HepG2 (cell line): ENCODE data around the gene UST. TPM values are rescaled to one million over a fixed set of nuclear protein-coding genes. Genes with fewer than 3 reads are reported as not detected.

ENCODE experiments used
- ATAC-seq: fragments of 200-7000 bp; cut with Tn5 transposase; 3 replicates; pipeline ENCODE4 v1.9.1; 2020; ENCODE audit warnings: mild to moderate bottlenecking, moderate library complexity
- BruUV-seq: library from RNA; stranded (reverse); fragments of 400-500 nt; replicated peaks from 2 replicates; lab custom pipeline; 2021; lab: Mats Ljungman, UMichigan
- CTCF ChIA-PET: fragments of 300-600 bp; formaldehyde crosslinking; extraction: SDS; loops from one replicate; lab custom pipeline; 2021; ENCODE audit warnings: low total read pairs, inconsistent platforms, low intra/inter-chr PET ratio; lab: Yijun Ruan, JAX
- POLR2A ChIA-PET: fragments of 350-600 bp; sonication (Branson Sonifier 250); formaldehyde crosslinking; loops from one replicate; lab custom pipeline; 2020; ENCODE audit warnings: antibody characterized with exemption, inconsistent platforms; lab: Yijun Ruan, JAX
- DNase-seq: peaks from one replicate; pipeline ENCODE4 v3.0.0-alpha.2; 2015; ENCODE audit warnings: low spot score
- FAIRE-seq: peaks from 3 replicates; lab custom pipeline; 2011; peaks lifted over from hg19 to GRCh38; lab: Jason Lieb, UNC
- H2AFZ ChIP-seq: one replicate; pipeline ENCODE4 v1.6.1; 2011; ENCODE audit warnings: low read length, inconsistent platforms
- H3K27ac ChIP-seq: fragments of 300-600 bp; 3 replicates; pipeline ENCODE4 v1.8.0; 2011; ENCODE audit warnings: mixed run types, mild to moderate bottlenecking, mixed read lengths, low read length, inconsistent platforms; ENCODE audit not compliant: insufficient read depth; ENCODE audit errors: extremely low read length
- H3K27me3 ChIP-seq, 2 experiments: fragments of 200-600 bp in 1 of 2; 2 replicates in 1 of 2; 3 replicates in 1 of 2; pipeline versions ENCODE4 v1.6.0 to v1.8.0; 2011; ENCODE audit warnings: low read length in 2 of 2, mild to moderate bottlenecking in 2 of 2, moderate library complexity in 2 of 2, inconsistent platforms in 1 of 2; ENCODE audit not compliant: insufficient read depth in 2 of 2, control insufficient read depth in 1 of 2
- H3K36me3 ChIP-seq, 2 experiments: fragments of 200-600 bp in 1 of 2; replicated peaks in 1 of 2; 2 replicates in 1 of 2; 3 replicates in 1 of 2; pipeline versions ENCODE4 v1.5.1 to v1.8.0; 2011; ENCODE audit warnings: low read length in 2 of 2, inconsistent platforms in 1 of 2; ENCODE audit not compliant: insufficient read depth in 2 of 2, control insufficient read depth in 1 of 2
- H3K4me1 ChIP-seq: 2 replicates; pipeline ENCODE4 v1.5.1; 2012; ENCODE audit warnings: low read length, inconsistent platforms; ENCODE audit not compliant: insufficient read depth
- H3K4me2 ChIP-seq: 2 replicates; pipeline ENCODE4 v1.6.0; 2011; ENCODE audit warnings: low read depth, low read length, inconsistent platforms
- H3K4me3 ChIP-seq, 3 experiments: fragments of 200-600 bp in 1 of 3; sonication (generic), shearing (Covaris generic) in 1 of 3; replicated peaks in 1 of 3; 2 replicates each; pipeline ENCODE4 v1.5.1; 2011 to 2016; ENCODE audit warnings: low read length in 3 of 3, inconsistent platforms in 2 of 3, low read depth in 2 of 3, mild to moderate bottlenecking in 2 of 3, control low read depth in 1 of 3, mixed read lengths in 1 of 3; ENCODE audit not compliant: insufficient read depth in 1 of 3
- H3K79me2 ChIP-seq: one replicate; pipeline ENCODE4 v1.6.1; 2011; ENCODE audit warnings: low read length, inconsistent platforms; ENCODE audit not compliant: insufficient read depth
- H3K9ac ChIP-seq: 2 replicates; pipeline ENCODE4 v1.6.0; 2011; ENCODE audit warnings: mild to moderate bottlenecking, low read depth, low read length, inconsistent platforms; ENCODE audit not compliant: insufficient read depth
- H3K9me3 ChIP-seq: 2 replicates; pipeline ENCODE4 v1.5.1; 2012; ENCODE audit warnings: mild to moderate bottlenecking, low read length
- H4K20me1 ChIP-seq: 2 replicates; pipeline ENCODE4 v1.6.0; 2011; ENCODE audit warnings: inconsistent platforms, mild to moderate bottlenecking, low read length, moderate library complexity; ENCODE audit not compliant: insufficient read depth
- HNRNPL ChIP-seq: fragments of 200-400 bp; formaldehyde crosslinking; IDR thresholded peaks from 2 replicates; pipeline ENCODE4 v1.6.1; 2017; ENCODE audit warnings: mild to moderate bottlenecking, low read depth, low read length
- KDM5A ChIP-seq: fragments of 200-600 bp; sonication (generic); IDR thresholded peaks from 2 replicates; pipeline ENCODE4 v1.7.0; 2018; ENCODE audit warnings: antibody characterized with exemption, mild to moderate bottlenecking, low read length, borderline replicate concordance
- POLR2A ChIP-seq, 2 experiments: IDR thresholded peaks; 2 replicates each; pipeline ENCODE4 v1.6.1; 2011; ENCODE audit warnings: low read depth in 2 of 2, low read length in 2 of 2, mild to moderate bottlenecking in 1 of 2, moderate library complexity in 1 of 2; ENCODE audit not compliant: insufficient read depth in 1 of 2
- WIZ ChIP-seq: sonication (generic); formaldehyde crosslinking; IDR thresholded peaks from 2 replicates; pipeline ENCODE4 v1.5.1; 2020; ENCODE audit warnings: mild to moderate bottlenecking, missing genetic modification reagents
- ZNF124 ChIP-seq: sonication (generic); formaldehyde crosslinking; IDR thresholded peaks from 2 replicates; pipeline ENCODE4 v1.4.0; 2020; ENCODE audit warnings: missing genetic modification reagents
- ZNF24 ChIP-seq: fragments of 450-650 bp; IDR thresholded peaks from 2 replicates; pipeline ENCODE4 v1.6.1; 2017; ENCODE audit warnings: antibody characterized with exemption, mild to moderate bottlenecking
- WGBS: methylation state at CpG from one replicate; pipeline ENCODE4 v1.1.6; 2017; ENCODE audit warnings: low lambda C conversion rate; 5-methylcytosine and 5-hydroxymethylcytosine counted together
- in situ Hi-C: cut with HindIII; loops from 2 replicates; pipeline ENCODE4 v1.10.0; 2017; ENCODE audit warnings: low pct_unique_long_range_greater_than_20kb; ENCODE audit not compliant: extremely low pct_ligation_motif_present
- intact Hi-C: fragments of 100-400 bp; cut with micrococcal nuclease; formaldehyde crosslinking; loops from one replicate; pipeline ENCODE4 v1.10.0; 2022; ENCODE audit not compliant: unreplicated experiment
- polyA plus RNA-seq, 8 experiments: library from polyadenylated mRNA; depleted of rRNA in 3 of 8; stranded (reverse) in 7 of 8; unstranded in 1 of 8; fragments of >200 nt; fragmentation: Illumina TruSeq in 4 of 8; extraction: Trizol in 4 of 8; gene quantifications; 2 replicates each; pipeline versions ENCODE4 v1.2.1 to v1.2.3, GENCODE V29; 2011 to 2016; ENCODE audit warnings: low read depth in 4 of 8, missing spikeins in 1 of 8, mixed read lengths in 1 of 8; ENCODE audit not compliant: insufficient read depth in 1 of 8
- total RNA-seq, 5 experiments: library from RNA; depleted of rRNA; stranded (reverse); fragments of >200 nt; fragmentation: Illumina TruSeq; extraction: Trizol; gene quantifications; 2 replicates each; pipeline ENCODE4 v1.2.3, GENCODE V29; 2016; ENCODE audit warnings: low read depth in 1 of 5
- TF ChIP-seq, protein P1 (sequence below): sonication (generic); formaldehyde crosslinking; IDR thresholded peaks from 2 replicates; pipeline ENCODE4 v1.5.0; 2020; ENCODE audit warnings: mild to moderate bottlenecking, missing genetic modification reagents
- TF ChIP-seq, protein P2 (sequence below): sonication (generic); formaldehyde crosslinking; IDR thresholded peaks from 2 replicates; pipeline ENCODE4 v1.5.1; 2020; ENCODE audit warnings: mild to moderate bottlenecking, missing genetic modification reagents, moderate library complexity
- TF ChIP-seq, protein P3 (sequence below): sonication (generic); formaldehyde crosslinking; IDR thresholded peaks from 2 replicates; pipeline ENCODE4 v1.4.0; 2020; ENCODE audit warnings: missing genetic modification reagents, borderline replicate concordance

Gene UST
- total and polyA plus RNA-seq, 2 of the 13 experiments (the other 11 are each of a cell fraction or from before 2014, with no cell fraction given), result 0.27 TPM; not detected in 1

DNA sequence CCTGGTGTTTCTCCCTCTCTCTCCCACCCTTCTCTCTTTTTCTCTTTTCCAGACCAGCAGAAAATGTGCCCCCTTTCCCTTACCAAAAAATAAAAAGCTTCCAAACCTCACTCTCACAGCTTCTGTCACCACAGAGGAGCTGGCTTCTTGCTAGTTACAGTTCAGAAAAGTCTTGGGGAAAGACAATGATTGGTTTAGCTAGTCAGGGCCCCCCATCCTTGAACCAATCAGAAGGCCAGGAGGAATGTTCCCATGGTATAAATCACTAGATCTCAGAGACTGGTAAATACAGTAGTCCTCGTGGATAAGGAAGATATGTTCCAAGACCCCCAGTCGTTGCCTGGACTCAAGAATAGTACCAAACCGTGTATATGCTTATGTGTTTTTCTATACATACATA, 339.5 kb downstream of the UST start (continued):
- TF ChIP-seq, protein P1, sequence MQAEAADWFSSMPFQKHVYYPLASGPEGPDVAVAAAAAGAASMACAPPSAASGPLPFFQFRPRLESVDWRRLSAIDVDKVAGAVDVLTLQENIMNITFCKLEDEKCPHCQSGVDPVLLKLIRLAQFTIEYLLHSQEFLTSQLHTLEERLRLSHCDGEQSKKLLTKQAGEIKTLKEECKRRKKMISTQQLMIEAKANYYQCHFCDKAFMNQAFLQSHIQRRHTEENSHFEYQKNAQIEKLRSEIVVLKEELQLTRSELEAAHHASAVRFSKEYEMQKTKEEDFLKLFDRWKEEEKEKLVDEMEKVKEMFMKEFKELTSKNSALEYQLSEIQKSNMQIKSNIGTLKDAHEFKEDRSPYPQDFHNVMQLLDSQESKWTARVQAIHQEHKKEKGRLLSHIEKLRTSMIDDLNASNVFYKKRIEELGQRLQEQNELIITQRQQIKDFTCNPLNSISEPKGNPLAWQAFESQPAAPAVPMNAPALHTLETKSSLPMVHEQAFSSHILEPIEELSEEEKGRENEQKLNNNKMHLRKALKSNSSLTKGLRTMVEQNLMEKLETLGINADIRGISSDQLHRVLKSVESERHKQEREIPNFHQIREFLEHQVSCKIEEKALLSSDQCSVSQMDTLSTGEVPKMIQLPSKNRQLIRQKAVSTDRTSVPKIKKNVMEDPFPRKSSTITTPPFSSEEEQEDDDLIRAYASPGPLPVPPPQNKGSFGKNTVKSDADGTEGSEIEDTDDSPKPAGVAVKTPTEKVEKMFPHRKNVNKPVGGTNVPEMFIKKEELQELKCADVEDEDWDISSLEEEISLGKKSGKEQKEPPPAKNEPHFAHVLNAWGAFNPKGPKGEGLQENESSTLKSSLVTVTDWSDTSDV (CRISPR knock-in tag), result no peak
- TF ChIP-seq WIZ, result no peak
- TF ChIP-seq HNRNPL, result no peak
- no peak for TF ChIP-seq POLR2A (IDR thresholded peaks at IDR 0.05; ENCODE audit: insufficient read depth in 1 of 2, low read depth in 2 of 2, low read length in 2 of 2)
- TF ChIP-seq, protein P2, sequence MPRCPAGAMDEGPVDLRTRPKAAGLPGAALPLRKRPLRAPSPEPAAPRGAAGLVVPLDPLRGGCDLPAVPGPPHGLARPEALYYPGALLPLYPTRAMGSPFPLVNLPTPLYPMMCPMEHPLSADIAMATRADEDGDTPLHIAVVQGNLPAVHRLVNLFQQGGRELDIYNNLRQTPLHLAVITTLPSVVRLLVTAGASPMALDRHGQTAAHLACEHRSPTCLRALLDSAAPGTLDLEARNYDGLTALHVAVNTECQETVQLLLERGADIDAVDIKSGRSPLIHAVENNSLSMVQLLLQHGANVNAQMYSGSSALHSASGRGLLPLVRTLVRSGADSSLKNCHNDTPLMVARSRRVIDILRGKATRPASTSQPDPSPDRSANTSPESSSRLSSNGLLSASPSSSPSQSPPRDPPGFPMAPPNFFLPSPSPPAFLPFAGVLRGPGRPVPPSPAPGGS (CRISPR knock-in tag), result no peak
- TF ChIP-seq, protein P3, sequence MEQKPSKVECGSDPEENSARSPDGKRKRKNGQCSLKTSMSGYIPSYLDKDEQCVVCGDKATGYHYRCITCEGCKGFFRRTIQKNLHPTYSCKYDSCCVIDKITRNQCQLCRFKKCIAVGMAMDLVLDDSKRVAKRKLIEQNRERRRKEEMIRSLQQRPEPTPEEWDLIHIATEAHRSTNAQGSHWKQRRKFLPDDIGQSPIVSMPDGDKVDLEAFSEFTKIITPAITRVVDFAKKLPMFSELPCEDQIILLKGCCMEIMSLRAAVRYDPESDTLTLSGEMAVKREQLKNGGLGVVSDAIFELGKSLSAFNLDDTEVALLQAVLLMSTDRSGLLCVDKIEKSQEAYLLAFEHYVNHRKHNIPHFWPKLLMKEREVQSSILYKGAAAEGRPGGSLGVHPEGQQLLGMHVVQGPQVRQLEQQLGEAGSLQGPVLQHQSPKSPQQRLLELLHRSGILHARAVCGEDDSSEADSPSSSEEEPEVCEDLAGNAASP (CRISPR knock-in tag), result no peak

DNA sequence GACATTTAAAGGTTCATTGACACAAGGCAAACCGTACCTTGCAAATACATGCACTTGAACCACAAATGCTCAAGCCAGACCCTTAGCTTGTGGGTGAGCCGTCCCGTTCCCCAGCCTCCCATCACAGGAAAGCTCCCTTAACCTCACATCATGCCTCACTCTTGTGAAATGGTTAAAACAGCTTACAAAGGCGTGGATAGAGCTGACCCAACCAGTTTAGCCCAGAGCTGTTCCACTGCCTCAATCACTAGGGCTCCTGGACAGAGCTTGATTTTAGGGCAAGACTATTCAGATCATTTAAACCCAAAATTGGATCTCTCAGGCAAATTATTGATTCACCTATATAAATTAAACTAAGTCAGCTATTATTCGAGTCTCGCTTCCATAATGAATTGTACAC, 341.1 kb downstream of the UST start:
- H3K27ac ChIP-seq, result no peak overlapping the region
- H3K79me2 ChIP-seq, result no peaks in the 10 kb centered on the region
- in situ Hi-C loops, result no loop called here
- no peak overlapping the region for H3K4me3 ChIP-seq
- no peaks in the 10 kb centered on the region for H3K4me1 ChIP-seq
- H3K36me3 ChIP-seq, result no peaks in the 10 kb centered on the region
- no peak overlapping the region for H2AFZ ChIP-seq
- ChIA-PET POLR2A (no interaction called here), CTCF (no interaction called here)
- TF ChIP-seq ZNF24 (no peak), ZNF124 (no peak), WIZ (no peak), KDM5A (no peak)
- intact Hi-C loops, result no loop called here
- H3K27me3 ChIP-seq, result peaks cover 0 to 16% of the 10 kb centered on the region in 2 experiments; a peak in 3 of 5 replicates
- ATAC-seq (no peak), FAIRE-seq (no peak), DNase-seq (no peak)
- no TSS peak for BruUV-seq
- H4K20me1 ChIP-seq, result no peaks in the 10 kb centered on the region
- no peaks in the 10 kb centered on the region for H3K9me3 ChIP-seq
- H3K9ac ChIP-seq, result no peak overlapping the region
- H3K4me2 ChIP-seq, result no peak overlapping the region
- WGBS, result 26% methylated on average over 6 of the region's 6 CpGs
